Parathyroid adenoma (tissue), 2 donors: ENCODE results near the gene USH1C.

Experiments used
- H2AFZ ChIP-seq: fragments of 300-600 bp; sonication (generic); one replicate; pipeline ENCODE4 v1.7.0; 2017; ENCODE audit warnings: antibody characterized with exemption, mild to moderate bottlenecking
- H3K27ac ChIP-seq: fragments of 300-600 bp; sonication (generic); one replicate; pipeline ENCODE4 v1.7.0; 2017
- H3K27me3 ChIP-seq: fragments of 300-600 bp; sonication (generic); one replicate; pipeline ENCODE4 v1.7.0; 2017; ENCODE audit warnings: low read length; ENCODE audit not compliant: control insufficient read depth, insufficient read depth
- H3K36me3 ChIP-seq: fragments of 300-600 bp; sonication (generic); one replicate; pipeline ENCODE4 v1.7.0; 2017; ENCODE audit warnings: low read length; ENCODE audit not compliant: control insufficient read depth, insufficient read depth
- H3K4me1 ChIP-seq: fragments of 300-600 bp; sonication (generic); one replicate; pipeline ENCODE4 v1.7.0; 2017; ENCODE audit warnings: control low read depth
- H3K4me2 ChIP-seq: fragments of 300-600 bp; sonication (generic); one replicate; pipeline ENCODE4 v1.7.0; 2017; ENCODE audit warnings: low read length
- H3K4me3 ChIP-seq: fragments of 300-600 bp; sonication (generic); one replicate; pipeline ENCODE4 v1.7.0; 2017; ENCODE audit warnings: low read depth, low read length
- H3K79me2 ChIP-seq: fragments of 300-600 bp; sonication (generic); one replicate; pipeline ENCODE4 v1.7.0; 2017; ENCODE audit warnings: control low read depth
- H3K9ac ChIP-seq: fragments of 300-600 bp; sonication (generic); one replicate; pipeline ENCODE4 v1.7.0; 2017; ENCODE audit warnings: mild to moderate bottlenecking
- H3K9me3 ChIP-seq: fragments of 300-600 bp; sonication (generic); one replicate; pipeline ENCODE4 v1.7.0; 2017; ENCODE audit warnings: low read length; ENCODE audit not compliant: control insufficient read depth
- CTCF ChIP-seq: fragments of 300-600 bp; sonication (generic); IDR thresholded peaks from one replicate; pipeline ENCODE4 v1.7.0; 2017; ENCODE audit warnings: antibody characterized with exemption, mild to moderate bottlenecking
- donor health status: primary hyperparathyroidism.

Gene USH1C

GRCh38 chr11:17544181-17544622 is at the start of gene USH1C:
USH1C (minus strand) TSS chr11:17544416; CDS start chr11:17544307, 109 bp downstream.
- no peaks in the 10 kb centered on the region for H3K27me3 ChIP-seq

GRCh38 chr11:17593466-17594245 is 49.4 kb upstream of the USH1C start:
- H3K79me2 ChIP-seq, result no peaks in the 10 kb centered on the region
- TF ChIP-seq CTCF, result no peak
- no peak overlapping the region for H3K9ac ChIP-seq
- no peaks in the 10 kb centered on the region for H3K27me3 ChIP-seq
- no peaks in the 10 kb centered on the region for H3K9me3 ChIP-seq
- H3K4me2 ChIP-seq, result no peak overlapping the region
- no peak overlapping the region for H3K4me3 ChIP-seq
- H2AFZ ChIP-seq, result no peak overlapping the region
- H3K4me1 ChIP-seq, result no peaks in the 10 kb centered on the region
- no peak overlapping the region for H3K27ac ChIP-seq
- H3K36me3 ChIP-seq, result no peaks in the 10 kb centered on the region

More at GRCh38 chr11:17544181-17544622, at the start of gene USH1C:
- Histone ChIP-seq H3K4me3 (no peak within 1 kb of the TSS), H3K9me3 (no peaks in the 10 kb centered on the region), H2AFZ (no peak within 1 kb of the TSS), H3K4me2 (no peak within 1 kb of the TSS), H3K79me2 (no peaks in the 10 kb centered on the region), H3K4me1 (no peaks in the 10 kb centered on the region), H3K36me3 (no peaks in the 10 kb centered on the region), H3K27ac (no peak within 1 kb of the TSS), H3K9ac (no peak within 1 kb of the TSS)
- no peak for TF ChIP-seq CTCF

GRCh38 chr11:17591293-17591692 is 47.1 kb upstream of the USH1C start:
- Histone ChIP-seq H3K4me2 (no peak overlapping the region), H3K36me3 (no peaks in the 10 kb centered on the region), H3K9me3 (no peaks in the 10 kb centered on the region), H2AFZ (no peak overlapping the region), H3K27me3 (no peaks in the 10 kb centered on the region), H3K79me2 (no peaks in the 10 kb centered on the region), H3K27ac (no peak overlapping the region), H3K4me1 (no peaks in the 10 kb centered on the region), H3K4me3 (no peak overlapping the region), H3K9ac (no peak overlapping the region)
- no peak for TF ChIP-seq CTCF

GRCh38 chr11:17590463-17590862 is 46.2 kb upstream of the USH1C start:
- no peaks in the 10 kb centered on the region for H3K4me1 ChIP-seq
- H2AFZ ChIP-seq, result no peak overlapping the region
- no peak overlapping the region for H3K27ac ChIP-seq
- no peak overlapping the region for H3K4me3 ChIP-seq
- no peaks in the 10 kb centered on the region for H3K9me3 ChIP-seq
- no peaks in the 10 kb centered on the region for H3K27me3 ChIP-seq
- H3K4me2 ChIP-seq, result no peak overlapping the region
- H3K9ac ChIP-seq, result no peak overlapping the region
- H3K36me3 ChIP-seq, result no peaks in the 10 kb centered on the region
- no peak for TF ChIP-seq CTCF
- H3K79me2 ChIP-seq, result no peaks in the 10 kb centered on the region

- no peaks in the 10 kb centered on the region for H3K9me3 ChIP-seq
- no peaks in the 10 kb centered on the region for H3K36me3 ChIP-seq
- no peaks in the 10 kb centered on the region for H3K79me2 ChIP-seq
- no peak overlapping the region for H3K9ac ChIP-seq
- H2AFZ ChIP-seq, result no peak overlapping the region
- no peaks in the 10 kb centered on the region for H3K27me3 ChIP-seq
- no peak for TF ChIP-seq CTCF
- H3K27ac ChIP-seq, result no peak overlapping the region
- no peak overlapping the region for H3K4me3 ChIP-seq
- H3K4me1 ChIP-seq, result no peaks in the 10 kb centered on the region
- H3K4me2 ChIP-seq, result no peak overlapping the region
Observed at GRCh38 chr11:17588721-17589120, 44.5 kb upstream of the USH1C start.
